ENCODE measurements around the gene PTPRE. TPM values are rescaled to one million over a fixed set of nuclear protein-coding genes. Genes with fewer than 3 reads are reported as not detected.

The PTPRE gene
- total RNA-seq, 1 experiment from 2014 or later: 0.70 TPM

- no peak overlapping the region for H2BK12ac ChIP-seq (ENCODE audit: insufficient read length, low read depth, low read length)
- no peaks in the 10 kb centered on the region for H4K20me1 ChIP-seq (ENCODE audit: control insufficient read depth, insufficient read depth, insufficient read length)
- Mint-ChIP-seq H3K4me1 (peaks cover 1 to 2% of the 10 kb centered on the region in 2 experiments; a peak in 2 of 4 replicates), H3K27me3 (ENCODE audit: low read depth) (peaks cover 28% of the 10 kb centered on the region), H3K36me3 (ENCODE audit: insufficient read depth in 1 of 3, low read depth in 3 of 3) (no peaks in the 10 kb centered on the region), H3K9me3 (no peaks in the 10 kb centered on the region), H3K27ac (no peak overlapping the region), H3K4me3 (no peak overlapping the region)
- no peak overlapping the region for H2BK5ac ChIP-seq (ENCODE audit: insufficient read length, low read length)
- H3K27ac ChIP-seq (ENCODE audit: insufficient read length, low read depth, low read length): no peak overlapping the region
- H2BK20ac ChIP-seq (ENCODE audit: low read depth, low read length, poor library complexity, severe bottlenecking): no peak overlapping the region
- no peak overlapping the region for H2AK5ac ChIP-seq (ENCODE audit: insufficient read length, low read length)
- H3K18ac ChIP-seq (ENCODE audit: insufficient read length, low read depth, low read length): no peak overlapping the region
- H3K27me3 ChIP-seq (ENCODE audit: insufficient read depth, low read length): no peaks in the 10 kb centered on the region; the same call in 1 of the 2 replicates
- no peaks in the 10 kb centered on the region for H3K79me2 ChIP-seq (ENCODE audit: insufficient read depth, low read length)
- no peak overlapping the region for H3K23ac ChIP-seq (ENCODE audit: insufficient read length, low read depth, low read length)
- no peak overlapping the region for H3K56ac ChIP-seq (ENCODE audit: insufficient read length, low read depth, low read length)
- no peak overlapping the region for H2BK15ac ChIP-seq (ENCODE audit: low read depth, low read length)
- DNase-seq: no peak
- H3K9ac ChIP-seq (ENCODE audit: extremely low read depth, insufficient read length, low read length): no peak overlapping the region
- no peak overlapping the region for H4K91ac ChIP-seq (ENCODE audit: insufficient read length, low read depth, low read length)
- no peaks in the 10 kb centered on the region for H3K79me1 ChIP-seq (ENCODE audit: insufficient read depth, low read depth, low read length, poor library complexity, severe bottlenecking)
- H3K4me2 ChIP-seq (ENCODE audit: insufficient read depth, insufficient read length, low read length): no peak overlapping the region
- WGBS (ENCODE audit: extremely low coverage, insufficient read length, low lambda C conversion rate): no CpG with 5 or more reads among the region's 4 CpGs
- no peak overlapping the region for H4K5ac ChIP-seq (ENCODE audit: insufficient read length, low read depth, low read length)
- H2AFZ ChIP-seq (ENCODE audit: low read length): no peak overlapping the region
- no peak for TF ChIP-seq CTCF (conservative IDR thresholded peaks at IDR 0.05)
- H3K4me1 ChIP-seq (ENCODE audit: insufficient read depth, low read length): no peaks in the 10 kb centered on the region
- H3K9me3 ChIP-seq (ENCODE audit: control insufficient read depth, low read depth, low read length): no peaks in the 10 kb centered on the region
- H3K14ac ChIP-seq (ENCODE audit: insufficient read depth, low read length): no peak overlapping the region
- no peak overlapping the region for H2BK120ac ChIP-seq (ENCODE audit: low read depth, low read length, poor library complexity, severe bottlenecking)
- H3K4ac ChIP-seq (ENCODE audit: low read depth, low read length): no peak overlapping the region
- H4K8ac ChIP-seq (replicated peaks; ENCODE audit: insufficient read length, low read depth, low read length): no peak overlapping the region
- no peaks in the 10 kb centered on the region for H3K23me2 ChIP-seq (ENCODE audit: insufficient read length, low read depth, low read length, poor library complexity, severe bottlenecking)
- no peak overlapping the region for H3T11ph ChIP-seq (ENCODE audit: low read length)
Measured at GRCh38 chr10:127911867-127912257, 5.0 kb downstream of the PTPRE start.

All from H9 (cell line).